T47D (cell line): ENCODE measurements around the gene FARSA.
A peak's percentile ranks its signal among the peaks of the same experiment; 100 is the strongest.

ENCODE experiments used
- DNase-seq, 2 experiments: peaks; one replicate each; pipeline versions ENCODE4 v3.0.0 to v3.0.0-alpha.2; 2011 to 2012; ENCODE audit warnings: low read depth in 1 of 2, low spot score in 1 of 2
- JUND ChIP-seq: IDR thresholded peaks from 2 replicates; pipeline ENCODE4 v1.6.1; 2012; ENCODE audit warnings: low read depth
- in situ Hi-C: cut with HindIII; loops from 2 replicates; pipeline ENCODE4 v1.10.0; 2016; ENCODE audit warnings: low sequenced_read_pairs, low pct_unique_long_range_greater_than_20kb

FARSA gene

DNA sequence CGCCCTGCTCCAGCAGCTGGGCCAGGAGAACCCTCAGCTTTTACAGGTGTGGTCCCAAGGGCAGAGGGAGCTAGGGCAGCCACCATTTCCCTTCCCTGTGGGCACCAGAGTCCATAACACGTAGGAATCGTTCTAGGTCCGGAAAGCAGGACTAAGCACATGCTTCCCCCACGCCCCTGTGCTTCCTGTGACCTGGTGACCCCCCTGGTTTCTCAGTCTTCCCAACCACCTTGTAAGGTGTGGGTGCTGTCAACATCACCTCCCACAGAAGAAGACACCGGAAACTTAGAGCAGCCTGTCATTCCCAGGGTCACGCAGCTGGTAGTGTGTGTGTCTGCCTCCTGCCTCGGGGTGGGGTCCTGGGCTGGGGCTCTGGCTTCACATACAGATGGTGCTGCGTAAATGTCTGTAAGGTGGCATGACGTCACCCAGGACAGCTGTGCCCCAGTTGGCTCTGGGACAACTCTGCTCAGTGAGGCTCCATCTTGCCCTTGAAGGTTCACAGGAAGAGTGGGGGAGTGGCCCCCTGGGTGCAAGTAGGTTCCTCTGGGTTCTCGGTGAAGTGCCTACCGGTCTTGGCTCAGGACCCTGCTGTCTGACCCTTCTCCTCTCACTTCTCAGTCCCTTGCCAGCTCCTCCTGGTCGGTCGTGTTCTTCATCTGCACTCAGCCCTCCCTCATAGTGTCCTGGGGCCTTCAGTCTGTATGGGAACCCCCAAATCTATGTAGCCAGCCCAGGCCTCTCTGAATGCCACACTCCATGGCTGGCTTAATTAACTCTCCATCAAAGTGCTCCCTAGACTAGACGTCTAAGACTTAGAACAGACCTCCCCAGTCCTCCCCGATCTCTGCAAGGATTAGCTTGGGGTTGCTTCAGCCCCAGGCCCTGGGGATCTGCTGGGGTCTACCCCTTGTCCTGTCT, 16.1 kb upstream of the FARSA start:
- no peak for DNase-seq
- TF ChIP-seq JUND = no peak
- in situ Hi-C loops = no loop called here

GRCh38 chr19:12948612-12949362, 15.3 kb upstream of the FARSA start:
- no peak for DNase-seq
- no peak for TF ChIP-seq JUND
- in situ Hi-C loops = no loop called here

GRCh38 chr19:12947702-12948611, 14.4 kb upstream of the FARSA start:
- in situ Hi-C loops = no loop called here
- no peak for TF ChIP-seq JUND
- DNase-seq = no peak

DNA sequence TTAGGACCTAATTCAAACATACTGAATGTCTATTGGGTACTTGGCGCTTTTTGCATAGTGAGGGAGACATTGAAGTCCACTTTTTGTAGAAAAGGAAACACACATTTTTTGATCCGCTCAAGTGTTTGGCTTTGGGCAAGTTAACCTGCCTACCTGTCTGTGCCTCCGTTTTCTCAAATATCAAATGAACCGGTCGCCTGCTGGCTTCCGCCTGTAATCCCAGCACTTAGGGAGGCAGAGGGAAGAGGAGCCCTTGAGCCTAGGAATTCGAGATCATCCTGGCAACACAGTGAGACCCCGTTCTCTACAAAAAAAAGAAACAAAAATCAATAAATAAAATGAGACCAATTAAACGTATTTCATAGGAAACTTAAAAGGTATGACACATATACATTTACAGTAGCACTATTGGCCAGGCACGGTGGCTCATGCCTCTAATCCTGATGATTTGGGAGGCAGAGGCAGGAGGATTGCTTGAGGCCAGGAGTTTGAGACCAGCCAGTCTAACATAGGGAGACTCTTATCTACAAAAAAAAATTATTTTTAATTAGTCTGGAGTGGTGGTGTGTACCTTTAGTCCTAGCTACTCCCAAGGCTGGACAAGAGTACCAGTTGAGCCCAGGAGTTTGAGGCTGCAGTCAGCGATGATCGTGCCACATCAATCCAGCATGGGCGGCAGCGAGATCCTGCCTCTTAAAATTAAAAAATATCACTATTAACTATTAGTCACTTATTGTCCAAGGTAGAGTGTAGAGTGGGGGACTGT, 13.4 kb upstream of the FARSA start:
- DNase-seq = no peak
- in situ Hi-C loops = no loop called here
- TF ChIP-seq JUND = no peak

- in situ Hi-C loops = no loop called here
- no peak for TF ChIP-seq JUND
- DNase-seq = peak in 1 of 2 experiments; percentile 84
Observed at GRCh38 chr19:12946092-12946721, 12.7 kb upstream of the FARSA start.

GRCh38 chr19:12945479-12946091, 12.1 kb upstream of the FARSA start, which contains the start of gene RAD23A:
Gene RAD23A, plus strand, starts transcription at chr19:12945862. Its CDS starts 87 bp downstream, at chr19:12945949.
- TF ChIP-seq JUND = peak; percentile 60; the same call in 1 of the 2 replicates
- in situ Hi-C loops = no loop called here
- DNase-seq = peak; percentile 71 to 98

GRCh38 chr19:12944104-12944674, 10.7 kb upstream of the FARSA start:
- in situ Hi-C loops = no loop called here
- TF ChIP-seq JUND = no peak
- no peak for DNase-seq

GRCh38 chr19:12943437-12944044, 10.0 kb upstream of the FARSA start:
- no peak for TF ChIP-seq JUND
- no peak for DNase-seq

GRCh38 chr19:12940897-12941296, 7.4 kb upstream of the FARSA start:
- in situ Hi-C loops = no loop called here
- no peak for TF ChIP-seq JUND
- no peak for DNase-seq

More at GRCh38 chr19:12943437-12944044, 10.0 kb upstream of the FARSA start:
- in situ Hi-C loops = no loop called here

- no peak for DNase-seq
Observed at GRCh38 chr19:12939975-12940423, 6.5 kb upstream of the FARSA start.

More at GRCh38 chr19:12939975-12940423, 6.5 kb upstream of the FARSA start:
- TF ChIP-seq JUND = no peak
- in situ Hi-C loops = no loop called here
